ENCODE results near the gene E2F3. TPM values are rescaled to one million over a fixed set of nuclear protein-coding genes. Genes with fewer than 3 reads are reported as not detected.

Gene E2F3
- total and polyA plus RNA-seq, 2 donors (not counting 3 experiments of a cell fraction or from before 2014, with no cell fraction given): 8.6 to 22.0 TPM

DNA sequence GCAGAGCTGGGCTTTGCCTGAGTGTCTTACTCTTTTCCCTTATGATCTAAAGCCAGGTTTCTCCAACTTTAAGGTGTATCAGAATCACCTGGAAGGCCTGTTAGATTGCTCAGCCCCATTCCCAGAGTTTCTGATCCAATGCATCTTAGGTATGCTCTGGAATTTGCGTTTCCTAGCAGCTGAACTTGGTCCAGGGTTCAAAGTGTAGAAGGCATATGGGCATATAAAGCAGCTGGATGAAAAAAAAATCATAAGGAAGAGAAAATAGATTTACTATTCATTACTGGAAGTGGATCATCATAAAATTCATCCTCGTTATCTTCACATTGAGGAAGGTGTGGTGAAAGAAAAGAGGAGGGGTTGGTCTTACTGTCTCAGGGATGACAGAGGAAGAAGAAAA lies 75.8 kb downstream of the E2F3 start:
- ChIA-PET POLR2A (no interaction called here), CTCF (no interaction called here)
- H3K9me1 ChIP-seq (replicated peaks; ENCODE audit: control insufficient read depth, extremely low read depth, insufficient read depth, low read length): no peaks in the 10 kb centered on the region
- H3K36me3 ChIP-seq (ENCODE audit: control insufficient read depth in 2 of 2, extremely low read depth in 1 of 2, insufficient read depth in 2 of 2, low read length in 2 of 2): peaks cover 2 to 8% of the 10 kb centered on the region in 2 experiments
- H2AFZ ChIP-seq (ENCODE audit: low read depth, low read length): no peak overlapping the region
- BruUV-seq (replicated peaks): no TSS peak
- H4K20me1 ChIP-seq (replicated peaks; ENCODE audit: control insufficient read depth, extremely low read depth, insufficient read depth, low read length): peaks cover 8% of the 10 kb centered on the region
- H3K4me2 ChIP-seq (ENCODE audit: insufficient read depth, low read length): no peak overlapping the region
- intact Hi-C loops (cut with micrococcal nuclease): no loop called here
- peaks cover 33% of the 10 kb centered on the region for H3K79me2 ChIP-seq (ENCODE audit: control insufficient read depth, insufficient read depth, low read length)
- FAIRE-seq (no peak), DNase-seq (ENCODE audit: low read depth, low spot score) (no peak)
- no peaks in the 10 kb centered on the region for H3K27me3 ChIP-seq (ENCODE audit: control insufficient read depth in 2 of 2, insufficient read depth in 2 of 2, low read length in 2 of 2)
- no peak overlapping the region for H3K9ac ChIP-seq (replicated peaks; ENCODE audit: extremely low read depth, insufficient read depth, low read length)
- H3K27ac ChIP-seq (ENCODE audit: insufficient read depth, low read depth, low read length): no peak overlapping the region
- no peaks in the 10 kb centered on the region for H3K9me3 ChIP-seq (replicated peaks; ENCODE audit: control insufficient read depth, insufficient read depth, low read length)
- no peak overlapping the region for H3K4me3 ChIP-seq (replicated peaks in 1 of 3; ENCODE audit: insufficient read depth in 1 of 3, low read depth in 1 of 3, low read length in 3 of 3)
- H3K4me1 ChIP-seq (ENCODE audit: control insufficient read depth, extremely low read depth, insufficient read depth, low read length): no peaks in the 10 kb centered on the region
- no peak for TF ChIP-seq FOS (IDR thresholded peaks at IDR 0.05; ENCODE audit: borderline replicate concordance, insufficient read depth, low read length)
- no peak for TF ChIP-seq POLR2A (IDR thresholded peaks at IDR 0.05; ENCODE audit: low read depth, low read length)
- TF ChIP-seq GATA2 (IDR thresholded peaks at IDR 0.05; ENCODE audit: insufficient read depth, insufficient read length, low read depth, low read length): no peak
- TF ChIP-seq JUN (IDR thresholded peaks at IDR 0.05; ENCODE audit: borderline replicate concordance, insufficient read depth, insufficient read length, low read depth): no peak
- TF ChIP-seq POLR2AphosphoS5 (IDR thresholded peaks at IDR 0.05; ENCODE audit: insufficient read depth, low read depth, low read length): no peak
- TF ChIP-seq MYC (IDR thresholded peaks at IDR 0.05; ENCODE audit: low read depth, low read length): no peak
- TF ChIP-seq, protein P1, sequence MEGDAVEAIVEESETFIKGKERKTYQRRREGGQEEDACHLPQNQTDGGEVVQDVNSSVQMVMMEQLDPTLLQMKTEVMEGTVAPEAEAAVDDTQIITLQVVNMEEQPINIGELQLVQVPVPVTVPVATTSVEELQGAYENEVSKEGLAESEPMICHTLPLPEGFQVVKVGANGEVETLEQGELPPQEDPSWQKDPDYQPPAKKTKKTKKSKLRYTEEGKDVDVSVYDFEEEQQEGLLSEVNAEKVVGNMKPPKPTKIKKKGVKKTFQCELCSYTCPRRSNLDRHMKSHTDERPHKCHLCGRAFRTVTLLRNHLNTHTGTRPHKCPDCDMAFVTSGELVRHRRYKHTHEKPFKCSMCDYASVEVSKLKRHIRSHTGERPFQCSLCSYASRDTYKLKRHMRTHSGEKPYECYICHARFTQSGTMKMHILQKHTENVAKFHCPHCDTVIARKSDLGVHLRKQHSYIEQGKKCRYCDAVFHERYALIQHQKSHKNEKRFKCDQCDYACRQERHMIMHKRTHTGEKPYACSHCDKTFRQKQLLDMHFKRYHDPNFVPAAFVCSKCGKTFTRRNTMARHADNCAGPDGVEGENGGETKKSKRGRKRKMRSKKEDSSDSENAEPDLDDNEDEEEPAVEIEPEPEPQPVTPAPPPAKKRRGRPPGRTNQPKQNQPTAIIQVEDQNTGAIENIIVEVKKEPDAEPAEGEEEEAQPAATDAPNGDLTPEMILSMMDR (IDR thresholded peaks at IDR 0.05; ENCODE audit: extremely low read depth in 1 of 2, insufficient read depth in 1 of 2, low read depth in 1 of 2, low read length in 2 of 2): no peak
- TF ChIP-seq, protein P2, sequence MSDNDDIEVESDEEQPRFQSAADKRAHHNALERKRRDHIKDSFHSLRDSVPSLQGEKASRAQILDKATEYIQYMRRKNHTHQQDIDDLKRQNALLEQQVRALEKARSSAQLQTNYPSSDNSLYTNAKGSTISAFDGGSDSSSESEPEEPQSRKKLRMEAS (IDR thresholded peaks at IDR 0.05; ENCODE audit: insufficient read depth, insufficient read length): no peak
- TF ChIP-seq EZH2 (IDR thresholded peaks at IDR 0.05; ENCODE audit: borderline replicate concordance, low read depth, low read length, severe bottlenecking): no peak
- dilution Hi-C loops (cut with MboI; ENCODE audit: extremely low pct_ligation_motif_present, low sequenced_read_pairs): no loop called here
